Loucy (cell line): ENCODE data around the gene CDKN1C.
A peak's percentile ranks its signal among the peaks of the same experiment; 100 is the strongest.

Experiments
- H2AFZ ChIP-seq: fragments of 200-600 bp; sonication (generic); 2 replicates; pipeline ENCODE4 v1.6.0; 2016; ENCODE audit warnings: antibody characterized with exemption, mild to moderate bottlenecking, low read length, moderate library complexity
- H3F3A ChIP-seq: fragments of 200-600 bp; 2 replicates; pipeline ENCODE4 v1.6.0; 2016; ENCODE audit warnings: antibody characterized with exemption, low read depth, mild to moderate bottlenecking
- H3K27me3 ChIP-seq: fragments of 200-600 bp; sonication (generic); 2 replicates; pipeline ENCODE4 v1.6.1; 2014; ENCODE audit warnings: low read length, mild to moderate bottlenecking; ENCODE audit not compliant: insufficient read depth, poor library complexity, severe bottlenecking
- H3K36me3 ChIP-seq: fragments of 200-600 bp; sonication (generic); 2 replicates; pipeline ENCODE4 v1.6.1; 2016; ENCODE audit warnings: low read length; ENCODE audit not compliant: insufficient read depth
- H3K4me1 ChIP-seq: fragments of 200-600 bp; sonication (generic); 2 replicates; pipeline ENCODE4 v1.5.1; 2014; ENCODE audit warnings: low read length, mild to moderate bottlenecking; ENCODE audit not compliant: insufficient read depth, poor library complexity, severe bottlenecking
- H3K4me2 ChIP-seq: fragments of 200-600 bp; sonication (generic); 2 replicates; pipeline ENCODE4 v1.6.0; 2014; ENCODE audit warnings: antibody characterized with exemption, low read length, low read depth, mild to moderate bottlenecking; ENCODE audit not compliant: poor library complexity, severe bottlenecking
- H3K4me3 ChIP-seq: fragments of 200-600 bp; sonication (generic); 2 replicates; pipeline ENCODE4 v1.5.1; 2014; ENCODE audit warnings: low read length, mild to moderate bottlenecking, mixed read lengths; ENCODE audit not compliant: poor library complexity, severe bottlenecking
- H3K79me2 ChIP-seq: fragments of 200-600 bp; sonication (generic); 2 replicates; pipeline ENCODE4 v1.6.1; 2014; ENCODE audit warnings: low read length; ENCODE audit not compliant: insufficient read depth
- H3K9ac ChIP-seq: fragments of 200-600 bp; sonication (generic); 2 replicates; pipeline ENCODE4 v1.6.0; 2014; ENCODE audit warnings: mild to moderate bottlenecking, low read depth, low read length, moderate library complexity; ENCODE audit not compliant: poor library complexity, severe bottlenecking
- H3K9me2 ChIP-seq: fragments of 200-600 bp; sonication (generic); replicated peaks from 2 replicates; pipeline ENCODE4 v1.6.1; 2016; ENCODE audit warnings: low read depth, low read length, mixed read lengths
- H3K9me3 ChIP-seq: fragments of 200-600 bp; sonication (generic); 2 replicates; pipeline ENCODE4 v1.6.1; 2014; ENCODE audit warnings: mild to moderate bottlenecking, antibody characterized with exemption, low read length, low read depth; ENCODE audit not compliant: insufficient read depth
- H4K20me1 ChIP-seq: fragments of 200-600 bp; sonication (generic); 2 replicates; pipeline ENCODE4 v1.6.0; 2014; ENCODE audit warnings: antibody characterized with exemption, low read length, mild to moderate bottlenecking; ENCODE audit not compliant: insufficient read depth, poor library complexity, severe bottlenecking
- CTCF ChIP-seq: fragments of 200-600 bp; sonication (generic); conservative IDR thresholded peaks from 2 replicates; pipeline ENCODE4 v1.5.1; 2014; ENCODE audit warnings: mild to moderate bottlenecking, antibody characterized with exemption, low read length
- EZH2phosphoT487 ChIP-seq: fragments of 200-600 bp; IDR thresholded peaks from 2 replicates; pipeline ENCODE4 v1.6.1; 2018; ENCODE audit warnings: antibody characterized with exemption, mild to moderate bottlenecking, moderate library complexity, borderline replicate concordance

The CDKN1C gene

GRCh38 chr11:2904153-2905052, 18.8 kb upstream of the CDKN1C start:
- peak overlapping the region; percentile 87 for H3K9ac ChIP-seq
- H3K36me3 ChIP-seq, result no peaks in the 10 kb centered on the region
- H3K4me1 ChIP-seq, result peaks cover 39% of the 10 kb centered on the region
- H3K27me3 ChIP-seq, result no peaks in the 10 kb centered on the region
- no peaks in the 10 kb centered on the region for H3K9me3 ChIP-seq
- H3K4me3 ChIP-seq, result peak overlapping the region; percentile 86
- H4K20me1 ChIP-seq, result no peaks in the 10 kb centered on the region
- no peaks in the 10 kb centered on the region for H3K9me2 ChIP-seq
- H3F3A ChIP-seq, result no peaks in the 10 kb centered on the region
- no peak overlapping the region for H2AFZ ChIP-seq
- TF ChIP-seq CTCF (no peak), EZH2phosphoT487 (no peak)
- H3K4me2 ChIP-seq, result peak overlapping the region; percentile 84
- H3K79me2 ChIP-seq, result peaks cover 20% of the 10 kb centered on the region; the same call in 1 of the 2 replicates

GRCh38 chr11:2903672-2904011, 18.1 kb upstream of the CDKN1C start:
- Histone ChIP-seq H2AFZ (no peak overlapping the region), H3K9me3 (no peaks in the 10 kb centered on the region), H3K4me1 (peaks cover 46% of the 10 kb centered on the region), H3K27me3 (no peaks in the 10 kb centered on the region), H3K4me3 (peak overlapping the region; percentile 86), H3K36me3 (no peaks in the 10 kb centered on the region), H3K9ac (peak overlapping the region; percentile 87), H3K4me2 (peak overlapping the region; percentile 84), H3K9me2 (no peaks in the 10 kb centered on the region), H3K79me2 (peaks cover 20% of the 10 kb centered on the region; the same call in 1 of the 2 replicates), H4K20me1 (no peaks in the 10 kb centered on the region), H3F3A (no peaks in the 10 kb centered on the region)
- no peak; the same call in 1 of the 2 replicates for TF ChIP-seq CTCF
- TF ChIP-seq EZH2phosphoT487, result no peak

- no peaks in the 10 kb centered on the region for H3K36me3 ChIP-seq
- H3K9me2 ChIP-seq, result no peaks in the 10 kb centered on the region
- no peak overlapping the region for H2AFZ ChIP-seq
- peaks cover 52% of the 10 kb centered on the region for H3K4me1 ChIP-seq
- peak overlapping the region; percentile 84 for H3K4me2 ChIP-seq
- H3K79me2 ChIP-seq, result peaks cover 20% of the 10 kb centered on the region; the same call in 1 of the 2 replicates
- no peak for TF ChIP-seq CTCF
- TF ChIP-seq EZH2phosphoT487, result no peak
- H3K27me3 ChIP-seq, result no peaks in the 10 kb centered on the region
- H3K4me3 ChIP-seq, result peak overlapping the region; percentile 86
- no peaks in the 10 kb centered on the region for H4K20me1 ChIP-seq
- no peaks in the 10 kb centered on the region for H3F3A ChIP-seq
- peak overlapping the region; percentile 87 for H3K9ac ChIP-seq
- no peaks in the 10 kb centered on the region for H3K9me3 ChIP-seq
Measured at GRCh38 chr11:2902784-2903671, 17.5 kb upstream of the CDKN1C start.
